Activated CD8-positive, alpha-beta T cell treated with anti-CD3 and anti-CD28 coated beads, Interleukin-2, amount 10 ng/mL, durations not matched to agents 7 days and 5 days (primary cell): ENCODE results near the gene TACR1. TPM values are rescaled to one million over a fixed set of nuclear protein-coding genes. Genes with fewer than 3 reads are reported as not detected.

ENCODE experiments used
- microRNA-seq: library from miRNA; unstranded; fragments of <30 nt; microRNA quantifications from one replicate; pipeline ENCODE4 v1.2.0, GENCODE V29; 2022
- total RNA-seq, 2 experiments: library from RNA; stranded (reverse); gene quantifications; one replicate each; pipeline ENCODE4 v1.2.3, GENCODE V29; 2021

The TACR1 gene
- total RNA-seq, 2 experiments from 2014 or later = not detected

Small RNA genes lying within 50 kb of the gene (microRNA-seq; reads per million reads assigned to microRNA genes)
- gene MIR5000 = 9.2 reads per million, percentile 20 among the genes with 10 or more reads in this experiment

Other genes starting within 250 kb of the TACR1 start
- gene POLE4, start 240.9 kb downstream of the TACR1 start, total RNA-seq = 10 to 100 TPM; 44.5 to 45.7 TPM